Activated CD4-positive, alpha-beta memory T cell treated with anti-CD3 and anti-CD28 coated beads for 36 hours (primary cell): ENCODE results near the gene ERCC8. TPM values are rescaled to one million over a fixed set of nuclear protein-coding genes. Genes with fewer than 3 reads are reported as not detected.

Experiments used
- CTCF ChIA-PET: fragments of 350-600 bp; sonication (Branson Sonifier 250); formaldehyde crosslinking; loops from one replicate; lab custom pipeline; 2021; ENCODE audit warnings: antibody characterized with exemption, inconsistent platforms; lab: Charles Lee
- POLR2A ChIA-PET: fragments of 350-600 bp; sonication (Branson Sonifier 250); formaldehyde crosslinking; loops from one replicate; lab custom pipeline; 2021; ENCODE audit warnings: antibody characterized with exemption; lab: Charles Lee
- DNase-seq: peaks from one replicate; pipeline ENCODE4 v3.0.0-alpha.2; 2020
- H3K27ac Mint-ChIP-seq: one replicate; pipeline ENCODE4 v1.8.0; 2021; ENCODE audit warnings: mixed read lengths
- H3K27me3 Mint-ChIP-seq: one replicate; pipeline ENCODE4 v1.8.0; 2021; ENCODE audit warnings: mixed read lengths
- H3K36me3 Mint-ChIP-seq: one replicate; pipeline ENCODE4 v1.8.0; 2021; ENCODE audit warnings: mixed read lengths
- H3K4me1 Mint-ChIP-seq: one replicate; pipeline ENCODE4 v1.8.0; 2021; ENCODE audit warnings: low read depth, mixed read lengths
- H3K4me3 Mint-ChIP-seq: one replicate; pipeline ENCODE4 v1.8.0; 2021; ENCODE audit warnings: mild to moderate bottlenecking, mixed read lengths
- H3K9me3 Mint-ChIP-seq: one replicate; pipeline ENCODE4 v1.8.0; 2021; ENCODE audit warnings: mixed read lengths
- intact Hi-C: fragments of 100-400 bp; cut with micrococcal nuclease; formaldehyde crosslinking; loops from one replicate; pipeline ENCODE4 v1.15.1; 2023
- total RNA-seq, 2 experiments: library from RNA; stranded (reverse); gene quantifications; one replicate each; pipeline ENCODE4 v1.2.3, GENCODE V29; 2021

Gene ERCC8
- total RNA-seq, 2 experiments from 2014 or later, result 7.7 to 9.1 TPM

DNA sequence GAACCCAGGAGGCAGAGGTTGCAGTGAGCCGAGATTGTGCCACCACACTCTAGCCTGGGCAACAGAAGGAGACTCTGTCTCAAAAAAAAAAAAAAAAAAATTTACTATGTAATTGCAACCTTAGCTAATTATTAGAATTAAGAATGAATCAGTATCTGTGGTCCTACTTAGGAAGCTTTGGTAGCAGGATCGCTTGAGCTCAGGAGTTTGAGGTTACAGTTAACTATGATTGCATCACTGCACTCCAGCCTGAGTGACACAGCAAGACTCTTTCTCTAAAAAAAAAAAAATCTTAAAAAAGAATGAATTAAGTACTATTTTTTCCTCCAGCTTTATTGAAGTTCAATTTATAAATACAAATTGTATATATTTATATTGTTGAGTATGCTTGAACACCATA is 16.8 kb upstream of the ERCC8 start:
- Mint-ChIP-seq H3K4me3 (no peak overlapping the region), H3K9me3 (peaks cover 12% of the 10 kb centered on the region), H3K36me3 (peaks cover 9% of the 10 kb centered on the region), H3K4me1 (peaks cover 4% of the 10 kb centered on the region), H3K27me3 (no peaks in the 10 kb centered on the region), H3K27ac (no peak overlapping the region)
- intact Hi-C loops, result no loop called here
- POLR2A ChIA-PET, result no interaction called here
- DNase-seq, result no peak
- CTCF ChIA-PET, result interaction anchor here (0.9 kb wide), 1 partner anchor 697 kb away, joined by 3 read pairs; no protein-coding TSS in a partner anchor

- H3K27ac Mint-ChIP-seq, result no peak overlapping the region
- CTCF ChIA-PET, result interaction anchor here (0.6 to 4.5 kb wide), 8 partner anchors 10 to 698 kb away, joined by 3 to 25 read pairs (median 4); no protein-coding TSS in a partner anchor
- peaks cover 4% of the 10 kb centered on the region for H3K4me1 Mint-ChIP-seq
- intact Hi-C loops, result loop anchor here (1.0 kb wide), 1 partner anchor 283 kb away; no protein-coding TSS in a partner anchor
- peaks cover 5% of the 10 kb centered on the region for H3K36me3 Mint-ChIP-seq
- H3K9me3 Mint-ChIP-seq, result peaks cover 3% of the 10 kb centered on the region
- no peak overlapping the region for H3K4me3 Mint-ChIP-seq
- H3K27me3 Mint-ChIP-seq, result no peaks in the 10 kb centered on the region
- POLR2A ChIA-PET, result no interaction called here
- no peak for DNase-seq
Measured at GRCh38 chr5:60960591-60960990, 15.7 kb upstream of the ERCC8 start.

DNA sequence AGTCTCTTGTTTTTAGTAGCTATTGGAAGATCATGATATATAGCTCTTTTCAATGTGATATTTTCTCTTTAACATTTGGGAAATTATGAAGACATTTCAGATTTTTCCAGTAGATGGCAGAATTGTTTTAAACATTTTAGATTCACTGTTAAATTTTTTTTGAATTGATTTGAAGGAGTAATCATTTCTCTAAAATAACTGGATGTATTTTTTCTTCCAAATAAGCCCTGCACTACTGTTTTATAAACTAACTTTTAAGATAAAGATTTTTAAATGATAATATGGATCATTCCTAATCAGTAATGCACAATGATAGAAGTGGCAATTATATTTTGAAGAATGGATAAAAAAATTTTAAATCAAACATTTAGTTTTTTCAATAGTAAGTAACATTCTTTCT is 14.3 kb upstream of the ERCC8 start:
- intact Hi-C loops, result loop anchor here (2.0 kb wide), 1 partner anchor 700 kb away; no protein-coding TSS in a partner anchor
- H3K9me3 Mint-ChIP-seq, result peaks cover 9% of the 10 kb centered on the region
- peaks cover 4% of the 10 kb centered on the region for H3K4me1 Mint-ChIP-seq
- no peak for DNase-seq
- no peaks in the 10 kb centered on the region for H3K27me3 Mint-ChIP-seq
- H3K36me3 Mint-ChIP-seq, result peaks cover 4% of the 10 kb centered on the region
- POLR2A ChIA-PET, result no interaction called here
- H3K4me3 Mint-ChIP-seq, result no peak overlapping the region
- CTCF ChIA-PET, result interaction anchor here (0.7 to 4.5 kb wide), 8 partner anchors 8 to 700 kb away, joined by 3 to 25 read pairs (median 5); partner anchors contain the start of genes ERCC8 and NDUFAF2
- H3K27ac Mint-ChIP-seq, result no peak overlapping the region

DNA sequence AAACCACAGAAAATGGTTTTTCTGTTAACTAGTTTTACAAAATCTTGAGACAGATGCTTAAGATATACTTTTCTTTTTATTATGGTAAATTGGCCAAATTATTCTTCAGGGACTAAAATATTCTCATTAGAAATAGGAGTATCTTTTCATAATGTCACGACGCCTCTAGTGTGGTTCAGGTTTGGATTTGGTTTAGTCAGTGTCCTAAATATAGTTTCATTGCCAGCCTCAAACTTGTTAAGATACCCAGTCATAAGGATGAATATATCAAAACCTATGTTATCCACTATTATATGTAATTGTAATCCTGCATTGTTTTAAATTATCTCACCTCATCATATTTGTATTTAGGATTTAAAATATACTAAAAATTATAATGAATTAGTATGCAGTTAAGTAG is 13.8 kb upstream of the ERCC8 start:
- Mint-ChIP-seq H3K4me3 (no peak overlapping the region), H3K27me3 (no peaks in the 10 kb centered on the region), H3K9me3 (peaks cover 9% of the 10 kb centered on the region), H3K4me1 (peaks cover 4% of the 10 kb centered on the region), H3K27ac (no peak overlapping the region), H3K36me3 (peaks cover 4% of the 10 kb centered on the region)
- DNase-seq, result no peak
- ChIA-PET POLR2A (no interaction called here), CTCF (interaction anchor here (0.7 to 4.5 kb wide), 8 partner anchors 8 to 700 kb away, joined by 3 to 25 read pairs (median 5); partner anchors contain the start of genes ERCC8 and NDUFAF2)
- intact Hi-C loops, result loop anchor here (2.0 kb wide), 1 partner anchor 700 kb away; no protein-coding TSS in a partner anchor

DNA sequence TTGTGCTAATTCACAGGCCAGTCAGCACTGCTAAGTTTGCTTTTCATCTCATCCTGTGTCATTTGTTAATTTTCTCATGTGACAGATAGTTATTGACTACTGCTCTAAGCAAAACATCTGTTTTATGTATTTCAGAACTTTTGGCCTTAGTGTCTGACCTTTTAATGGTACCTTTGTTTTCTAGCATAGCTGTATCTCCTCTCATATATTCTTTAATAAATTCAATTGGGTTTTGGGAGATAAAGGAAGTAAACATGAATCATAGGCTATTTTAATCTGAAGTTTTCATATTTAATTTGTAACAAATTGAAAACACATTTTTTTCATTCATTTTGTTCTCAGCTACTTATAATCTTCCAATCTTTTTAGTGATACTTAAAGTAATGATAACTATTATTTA is 13.2 kb upstream of the ERCC8 start:
- peaks cover 2% of the 10 kb centered on the region for H3K4me1 Mint-ChIP-seq
- no peak overlapping the region for H3K27ac Mint-ChIP-seq
- H3K36me3 Mint-ChIP-seq, result peaks cover 4% of the 10 kb centered on the region
- no peak overlapping the region for H3K4me3 Mint-ChIP-seq
- H3K9me3 Mint-ChIP-seq, result peaks cover 9% of the 10 kb centered on the region
- intact Hi-C loops, result loop anchor here (2.0 kb wide), 1 partner anchor 701 kb away; no protein-coding TSS in a partner anchor
- no peaks in the 10 kb centered on the region for H3K27me3 Mint-ChIP-seq
- POLR2A ChIA-PET, result no interaction called here
- CTCF ChIA-PET, result interaction anchor here (1.7 to 4.5 kb wide), 3 partner anchors 13 to 701 kb away, joined by 5 to 25 read pairs (median 6); partner anchors contain the start of genes ERCC8 and NDUFAF2
- no peak for DNase-seq

GRCh38 chr5:60955239-60955638 is 10.4 kb upstream of the ERCC8 start:
- Mint-ChIP-seq H3K4me3 (no peak overlapping the region), H3K27me3 (no peaks in the 10 kb centered on the region), H3K9me3 (peaks cover 9% of the 10 kb centered on the region), H3K27ac (no peak overlapping the region), H3K36me3 (peaks cover 4% of the 10 kb centered on the region), H3K4me1 (peaks cover 4% of the 10 kb centered on the region)
- ChIA-PET CTCF (interaction anchor here (0.7 kb wide), 1 partner anchor 164 kb away, joined by 3 read pairs; no protein-coding TSS in a partner anchor), POLR2A (no interaction called here)
- DNase-seq, result no peak
- intact Hi-C loops, result no loop called here

GRCh38 chr5:60948738-60949137 is 3.9 kb upstream of the ERCC8 start:
- H3K36me3 Mint-ChIP-seq, result no peaks in the 10 kb centered on the region

DNA sequence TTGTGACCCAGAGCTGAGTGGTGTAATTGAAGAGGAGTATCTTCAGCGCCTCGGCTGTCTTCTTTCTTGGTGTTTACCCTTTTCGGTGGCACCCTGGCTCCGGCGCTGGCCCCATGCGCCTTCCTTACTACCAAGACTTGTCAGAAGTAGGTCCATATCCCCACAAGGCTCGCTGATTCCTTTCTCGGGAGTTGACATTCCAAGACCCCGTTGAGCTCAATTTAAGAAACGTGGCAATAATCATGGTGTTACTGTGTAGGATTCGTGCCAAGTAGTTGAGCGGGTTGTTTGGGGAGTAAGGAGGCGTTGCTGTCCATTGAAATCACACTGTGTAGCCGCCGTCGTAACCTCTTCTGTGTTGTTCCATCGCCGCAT is 930 bp upstream of the ERCC8 start:
- no peaks in the 10 kb centered on the region for H3K36me3 Mint-ChIP-seq
- POLR2A ChIA-PET, result no interaction called here
- peaks cover 25% of the 10 kb centered on the region for H3K4me1 Mint-ChIP-seq
- peak overlapping the region; percentile 77 for H3K27ac Mint-ChIP-seq
- DNase-seq, result no peak
- no peak overlapping the region for H3K4me3 Mint-ChIP-seq
- no peaks in the 10 kb centered on the region for H3K9me3 Mint-ChIP-seq
- CTCF ChIA-PET, result interaction anchor here (1.4 to 2.4 kb wide), 2 partner anchors 13 to 14 kb away, joined by 3 to 6 read pairs; no protein-coding TSS in a partner anchor
- H3K27me3 Mint-ChIP-seq, result no peaks in the 10 kb centered on the region
- intact Hi-C loops, result loop anchor here (1.0 to 5.0 kb wide), 6 partner anchors 27 to 387 kb away; partner anchors contain the start of genes DEPDC1B, SMIM15 and ZSWIM6

More at GRCh38 chr5:60948738-60949137, 3.9 kb upstream of the ERCC8 start:
- no peaks in the 10 kb centered on the region for H3K9me3 Mint-ChIP-seq
- peaks cover 17% of the 10 kb centered on the region for H3K4me1 Mint-ChIP-seq
- intact Hi-C loops, result loop anchor here (5.0 kb wide), 3 partner anchors 271 to 384 kb away; partner anchors contain the start of gene ZSWIM6
- no peak for DNase-seq
- no peaks in the 10 kb centered on the region for H3K27me3 Mint-ChIP-seq
- ChIA-PET CTCF (no interaction called here), POLR2A (no interaction called here)
- no peak overlapping the region for H3K4me3 Mint-ChIP-seq
- H3K27ac Mint-ChIP-seq, result no peak overlapping the region

DNA sequence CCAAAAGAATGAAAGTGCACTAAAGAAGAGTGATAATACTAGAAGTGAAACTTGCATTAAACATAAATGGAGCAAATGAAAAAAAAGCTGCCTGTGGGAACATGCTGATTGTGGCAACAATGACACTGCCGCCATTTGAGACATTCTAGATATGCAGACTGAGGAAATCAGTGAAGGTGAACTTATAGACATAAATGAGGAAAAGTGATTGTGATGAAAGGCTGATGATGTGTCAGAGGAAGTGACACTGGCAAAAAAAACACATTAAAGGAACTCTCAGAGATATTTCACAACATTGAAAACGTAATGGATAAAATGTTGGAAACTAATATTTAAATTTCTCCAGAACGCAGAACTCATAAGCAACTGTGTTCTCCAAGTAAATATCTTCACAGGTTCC is 1.2 kb downstream of the ERCC8 start:
- intact Hi-C loops, result no loop called here
- POLR2A ChIA-PET, result interaction anchor here (1.2 kb wide), 1 partner anchor 243 kb away, joined by 4 read pairs; no protein-coding TSS in a partner anchor
- CTCF ChIA-PET, result no interaction called here

DNA sequence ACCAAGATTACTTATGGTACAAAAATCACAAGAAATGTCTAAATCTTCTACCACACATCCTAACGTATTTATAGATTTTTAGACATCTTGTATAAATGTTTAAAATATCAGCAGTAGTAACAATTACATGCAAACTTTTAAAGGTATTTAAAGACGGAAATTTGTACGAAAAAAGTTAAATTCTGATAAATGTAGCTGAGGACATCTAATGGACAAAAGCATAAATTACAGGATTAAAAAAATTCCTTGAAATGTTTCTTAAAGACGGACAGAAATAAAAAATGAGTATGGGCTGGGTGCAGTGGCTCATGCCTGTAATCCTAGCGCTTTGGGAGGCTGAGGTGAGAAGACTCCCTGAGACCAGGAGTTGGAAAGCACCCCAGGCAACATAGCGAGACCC is 15.8 kb downstream of the ERCC8 start:
- DNase-seq, result no peak
- POLR2A ChIA-PET, result no interaction called here
- CTCF ChIA-PET, result interaction anchor here (0.6 to 1.2 kb wide), 2 partner anchors 594 to 730 kb away, joined by 3 read pairs; no protein-coding TSS in a partner anchor

More for the DNA sequence above, 1.2 kb downstream of the ERCC8 start:
- DNase-seq, result no peak
- Mint-ChIP-seq H3K27me3 (no peaks in the 10 kb centered on the region), H3K27ac (no peak overlapping the region), H3K4me3 (no peak overlapping the region), H3K36me3 (no peaks in the 10 kb centered on the region), H3K9me3 (no peaks in the 10 kb centered on the region), H3K4me1 (peaks cover 20% of the 10 kb centered on the region)

GRCh38 chr5:60927450-60927849 is 17.4 kb downstream of the ERCC8 start:
- H3K4me1 Mint-ChIP-seq, result no peaks in the 10 kb centered on the region
- no peak for DNase-seq
- H3K9me3 Mint-ChIP-seq, result no peaks in the 10 kb centered on the region
- intact Hi-C loops, result loop anchor here (5.0 kb wide), 1 partner anchor 250 kb away; no protein-coding TSS in a partner anchor
- no peak overlapping the region for H3K4me3 Mint-ChIP-seq
- peaks cover 12% of the 10 kb centered on the region for H3K36me3 Mint-ChIP-seq
- no peak overlapping the region for H3K27ac Mint-ChIP-seq
- ChIA-PET POLR2A (no interaction called here), CTCF (interaction anchor here (0.7 kb wide), 1 partner anchor 529 kb away, joined by 3 read pairs; no protein-coding TSS in a partner anchor)
- H3K27me3 Mint-ChIP-seq, result no peaks in the 10 kb centered on the region

More for the DNA sequence above, 15.8 kb downstream of the ERCC8 start:
- Mint-ChIP-seq H3K27me3 (no peaks in the 10 kb centered on the region), H3K4me1 (no peaks in the 10 kb centered on the region), H3K27ac (no peak overlapping the region), H3K9me3 (no peaks in the 10 kb centered on the region), H3K36me3 (peaks cover 12% of the 10 kb centered on the region), H3K4me3 (no peak overlapping the region)
- intact Hi-C loops, result loop anchor here (5.0 kb wide), 1 partner anchor 252 kb away; no protein-coding TSS in a partner anchor

GRCh38 chr5:60918466-60918865 is 26.4 kb downstream of the ERCC8 start:
- Mint-ChIP-seq H3K27ac (no peak overlapping the region), H3K27me3 (no peaks in the 10 kb centered on the region), H3K4me3 (no peak overlapping the region), H3K36me3 (peaks cover 47% of the 10 kb centered on the region), H3K4me1 (no peaks in the 10 kb centered on the region), H3K9me3 (no peaks in the 10 kb centered on the region)
- CTCF ChIA-PET, result no interaction called here
- intact Hi-C loops, result no loop called here
- POLR2A ChIA-PET, result no interaction called here
- DNase-seq, result no peak
